Colonic mucosa (tissue), 4 donors: ENCODE data around the gene MANF. TPM values are rescaled to one million over a fixed set of nuclear protein-coding genes. Genes with fewer than 3 reads are reported as not detected.

Source experiments
- DNase-seq: peaks from one replicate; pipeline ENCODE4 v3.0.0-alpha.2; 2020
- H3K27ac ChIP-seq: fragments of 200-600 bp; one replicate; pipeline ENCODE4 v1.8.0; 2021
- H3K27me3 ChIP-seq: fragments of 200-600 bp; one replicate; pipeline ENCODE4 v1.8.0; 2021
- H3K36me3 ChIP-seq: fragments of 200-600 bp; one replicate; pipeline ENCODE4 v1.8.0; 2021
- H3K4me1 ChIP-seq: fragments of 200-600 bp; one replicate; pipeline ENCODE4 v1.8.0; 2021; ENCODE audit warnings: mild to moderate bottlenecking
- H3K4me3 ChIP-seq: fragments of 200-600 bp; one replicate; pipeline ENCODE4 v1.8.0; 2021
- H3K9ac ChIP-seq, 2 donors: one replicate each; pipeline ENCODE4 v1.7.0; 2013; ENCODE audit warnings: control low read depth in 2 of 2, low read depth in 2 of 2, low read length in 2 of 2
- H3K9me3 ChIP-seq: fragments of 200-600 bp; one replicate; pipeline ENCODE4 v1.8.0; 2021
- intact Hi-C: fragments of 100-400 bp; cut with DNase I; formaldehyde crosslinking; loops from one replicate; pipeline ENCODE4 v1.14.1; 2022
- total RNA-seq, 2 donors: library from RNA; stranded (reverse); fragmentation: NEBNext Ultra II Directional in 1 of 2; extraction: Animal tissue kit (Norgen Biotek cat#: 25700) in 1 of 2; gene quantifications; one replicate each; pipeline ENCODE4 v1.2.1, GENCODE V29; 2021
- TF ChIP-seq, protein P1 (sequence below): fragments of 200-600 bp; IDR thresholded peaks from one replicate; pipeline ENCODE4 v1.8.0; 2022; ENCODE audit warnings: antibody characterized with exemption, mild to moderate bottlenecking
- donor health status: healthy.
- donor health status: DM: no; HTN: no; CAD: no.
- donor health status: DM: no; HTN: no; CAD: no.

The MANF gene
- total RNA-seq, 2 donors from 2014 or later: 100 to 178 TPM

DNA sequence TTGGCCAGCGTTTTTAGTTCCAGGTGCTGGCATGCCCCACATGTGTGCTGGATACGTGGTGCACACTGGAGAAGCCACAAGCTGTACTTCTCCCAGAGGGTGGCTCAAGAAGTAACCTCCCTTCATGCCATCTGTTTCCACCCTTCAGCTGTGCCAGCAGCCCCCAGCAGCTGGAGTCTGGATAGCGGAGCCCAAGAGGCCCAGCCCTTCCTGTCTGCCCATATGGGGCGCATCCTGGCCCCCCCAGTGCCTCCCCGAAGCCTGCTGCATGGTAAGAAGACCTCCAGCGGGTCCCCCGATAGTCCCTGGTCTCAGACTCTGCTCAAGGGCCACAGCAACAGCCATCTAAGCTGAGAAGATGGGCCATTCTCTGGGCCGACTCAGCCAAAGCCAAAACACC, 5.8 kb upstream of the MANF start:
- no peak for DNase-seq
- H3K9me3 ChIP-seq: no peaks in the 10 kb centered on the region
- no peaks in the 10 kb centered on the region for H3K36me3 ChIP-seq
- intact Hi-C loops: loop anchor here (5.0 kb wide), 1 partner anchor 807 kb away; no protein-coding TSS in a partner anchor
- no peaks in the 10 kb centered on the region for H3K27me3 ChIP-seq
- H3K9ac ChIP-seq: no peak overlapping the region
- TF ChIP-seq, protein P1, sequence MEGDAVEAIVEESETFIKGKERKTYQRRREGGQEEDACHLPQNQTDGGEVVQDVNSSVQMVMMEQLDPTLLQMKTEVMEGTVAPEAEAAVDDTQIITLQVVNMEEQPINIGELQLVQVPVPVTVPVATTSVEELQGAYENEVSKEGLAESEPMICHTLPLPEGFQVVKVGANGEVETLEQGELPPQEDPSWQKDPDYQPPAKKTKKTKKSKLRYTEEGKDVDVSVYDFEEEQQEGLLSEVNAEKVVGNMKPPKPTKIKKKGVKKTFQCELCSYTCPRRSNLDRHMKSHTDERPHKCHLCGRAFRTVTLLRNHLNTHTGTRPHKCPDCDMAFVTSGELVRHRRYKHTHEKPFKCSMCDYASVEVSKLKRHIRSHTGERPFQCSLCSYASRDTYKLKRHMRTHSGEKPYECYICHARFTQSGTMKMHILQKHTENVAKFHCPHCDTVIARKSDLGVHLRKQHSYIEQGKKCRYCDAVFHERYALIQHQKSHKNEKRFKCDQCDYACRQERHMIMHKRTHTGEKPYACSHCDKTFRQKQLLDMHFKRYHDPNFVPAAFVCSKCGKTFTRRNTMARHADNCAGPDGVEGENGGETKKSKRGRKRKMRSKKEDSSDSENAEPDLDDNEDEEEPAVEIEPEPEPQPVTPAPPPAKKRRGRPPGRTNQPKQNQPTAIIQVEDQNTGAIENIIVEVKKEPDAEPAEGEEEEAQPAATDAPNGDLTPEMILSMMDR: no peak
- no peak overlapping the region for H3K4me3 ChIP-seq
- no peaks in the 10 kb centered on the region for H3K4me1 ChIP-seq
- H3K27ac ChIP-seq: no peak overlapping the region

DNA sequence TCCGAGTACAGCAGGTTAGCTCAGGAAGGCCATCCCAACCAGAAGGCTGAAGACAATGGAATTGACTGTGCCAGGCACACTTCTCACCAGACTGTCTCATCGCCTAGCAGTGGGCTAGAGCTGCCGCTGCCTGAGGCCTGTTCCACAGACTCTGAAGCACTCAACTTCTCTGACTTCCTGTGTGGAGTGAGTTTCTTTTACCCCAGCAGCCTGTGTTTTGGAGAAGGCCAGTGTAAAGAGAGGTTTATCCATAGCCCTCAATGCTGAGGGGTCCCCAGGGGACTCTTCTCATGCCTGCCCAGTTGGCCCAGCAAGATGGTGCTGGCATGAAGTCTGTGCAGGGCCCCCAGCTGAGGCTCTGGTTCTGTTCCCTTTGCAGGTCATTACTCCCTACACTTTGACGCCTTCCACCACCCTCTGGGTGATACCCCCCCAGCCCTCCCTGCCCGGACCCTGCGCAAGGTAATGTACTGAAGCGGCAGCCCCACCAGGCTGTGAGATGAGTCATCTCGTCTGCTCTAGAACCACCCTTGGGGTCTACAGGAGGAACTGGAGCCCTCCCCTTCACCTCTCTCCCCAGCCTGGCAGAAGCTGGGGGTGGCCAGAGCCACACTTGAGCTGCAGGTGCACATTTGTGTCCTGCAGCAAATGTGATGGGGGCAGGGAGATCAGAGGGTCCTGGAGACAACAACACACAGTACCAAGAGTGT, 5.2 kb upstream of the MANF start:
- intact Hi-C loops: loop anchor here (5.0 kb wide), 1 partner anchor 808 kb away; no protein-coding TSS in a partner anchor
- DNase-seq: no peak

DNA sequence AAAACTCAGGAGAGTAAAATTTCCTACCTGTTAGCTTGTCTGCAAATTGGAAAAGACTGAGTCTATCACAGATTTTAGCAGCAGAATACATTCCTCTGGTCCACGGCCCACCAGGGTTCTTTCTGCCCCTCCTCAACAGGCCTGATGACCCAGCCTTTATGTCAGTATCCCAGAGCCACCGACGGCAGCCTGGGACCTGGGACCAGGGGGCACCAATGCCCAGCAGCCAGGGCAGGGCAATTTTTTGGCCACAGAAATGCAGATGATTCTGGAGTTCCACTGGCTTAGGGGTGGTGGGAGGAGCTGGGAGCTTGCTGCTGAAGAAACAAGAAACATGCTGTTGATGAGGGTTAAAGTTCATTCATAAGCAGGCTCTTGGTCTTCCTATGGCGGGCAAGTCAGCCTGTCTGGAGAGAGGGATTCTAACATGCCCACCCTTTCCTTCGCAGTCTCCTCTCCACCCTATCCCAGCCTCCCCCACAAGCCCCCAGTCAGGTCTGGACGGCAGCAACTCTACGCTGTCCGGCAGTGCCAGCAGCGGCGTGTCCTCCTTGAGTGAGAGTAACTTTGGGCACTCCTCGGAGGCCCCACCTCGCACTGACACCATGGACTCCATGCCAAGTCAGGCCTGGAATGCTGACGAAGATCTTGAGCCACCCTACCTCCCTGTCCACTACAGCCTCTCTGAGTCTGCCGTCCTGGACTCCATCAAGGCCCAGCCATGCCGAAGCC, 4.3 kb upstream of the MANF start:
- H3K4me3 ChIP-seq: no peak overlapping the region
- no peaks in the 10 kb centered on the region for H3K27me3 ChIP-seq
- H3K9me3 ChIP-seq: no peaks in the 10 kb centered on the region
- H3K4me1 ChIP-seq: peaks cover under 1% of the 10 kb centered on the region
- H3K9ac ChIP-seq: no peak overlapping the region
- no peaks in the 10 kb centered on the region for H3K36me3 ChIP-seq
- TF ChIP-seq, protein P1: no peak
- H3K27ac ChIP-seq: no peak overlapping the region
- intact Hi-C loops: no loop called here
- no peak for DNase-seq

More for the DNA sequence above, 5.2 kb upstream of the MANF start:
- TF ChIP-seq, protein P1: no peak
- Histone ChIP-seq H3K27ac (no peak overlapping the region), H3K27me3 (no peaks in the 10 kb centered on the region), H3K9me3 (no peaks in the 10 kb centered on the region), H3K36me3 (no peaks in the 10 kb centered on the region), H3K4me3 (no peak overlapping the region), H3K9ac (no peak overlapping the region), H3K4me1 (no peaks in the 10 kb centered on the region)

DNA sequence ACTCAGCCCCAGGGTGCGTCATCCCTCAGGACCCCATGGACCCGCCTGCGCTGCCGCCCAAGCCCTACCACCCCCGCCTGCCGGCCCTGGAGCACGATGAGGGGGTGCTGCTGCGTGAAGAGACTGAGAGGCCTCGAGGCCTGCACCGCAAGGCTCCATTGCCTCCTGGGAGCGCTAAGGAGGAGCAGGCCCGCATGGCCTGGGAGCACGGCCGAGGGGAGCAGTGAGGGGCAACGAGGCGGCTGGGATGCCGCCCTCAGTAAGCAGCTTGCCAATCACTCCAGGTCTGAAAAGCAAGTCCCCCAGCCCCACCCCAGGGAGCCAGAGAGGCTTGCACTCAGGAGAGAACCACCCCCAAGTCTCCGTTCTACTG, 3.8 kb upstream of the MANF start:
- intact Hi-C loops: no loop called here

DNA sequence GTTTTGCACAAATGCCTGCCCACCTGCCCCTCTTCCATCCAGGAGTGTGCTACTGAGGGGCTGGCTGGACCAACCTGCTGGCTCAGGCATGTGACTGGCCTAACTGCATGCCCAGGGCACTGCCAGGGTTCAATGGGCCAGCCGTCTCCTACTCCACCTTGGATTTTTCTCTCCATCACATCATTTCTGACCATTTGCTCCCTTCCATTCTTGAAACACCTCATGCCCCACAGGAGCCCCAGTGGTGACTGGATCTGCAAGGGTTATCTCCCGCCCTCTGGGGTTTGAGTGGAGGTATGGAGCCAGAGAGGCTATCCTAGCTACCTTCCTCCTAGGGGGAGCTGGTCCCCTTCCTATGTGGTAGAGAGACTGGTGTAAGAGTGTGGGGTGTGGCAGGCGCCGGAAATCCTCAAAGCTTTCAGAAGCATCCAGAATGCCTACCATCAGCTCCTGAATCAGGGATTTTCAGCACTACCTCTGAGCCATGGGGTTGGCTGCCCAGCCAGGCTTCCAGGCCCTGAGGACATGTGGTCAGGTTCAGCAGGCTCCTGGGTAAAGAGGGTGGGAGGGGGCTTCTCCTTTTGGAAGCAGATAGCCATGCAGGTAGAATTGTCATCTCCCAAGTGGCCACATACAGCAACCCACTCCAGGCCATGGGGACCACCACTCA, 2.9 kb upstream of the MANF start:
- H3K9ac ChIP-seq: no peak overlapping the region
- no peaks in the 10 kb centered on the region for H3K9me3 ChIP-seq
- H3K27ac ChIP-seq: no peak overlapping the region
- peaks cover 15% of the 10 kb centered on the region for H3K4me1 ChIP-seq
- DNase-seq: no peak
- H3K36me3 ChIP-seq: no peaks in the 10 kb centered on the region
- intact Hi-C loops: no loop called here
- TF ChIP-seq, protein P1: no peak
- H3K27me3 ChIP-seq: no peaks in the 10 kb centered on the region
- H3K4me3 ChIP-seq: no peak overlapping the region

More for the DNA sequence above, 3.8 kb upstream of the MANF start:
- Histone ChIP-seq H3K27me3 (no peaks in the 10 kb centered on the region), H3K4me3 (no peak overlapping the region), H3K4me1 (peaks cover 6% of the 10 kb centered on the region), H3K27ac (no peak overlapping the region), H3K9ac (no peak overlapping the region), H3K36me3 (no peaks in the 10 kb centered on the region), H3K9me3 (no peaks in the 10 kb centered on the region)
- no peak for DNase-seq
- TF ChIP-seq, protein P1: no peak
